Measurements from ENCODE around the gene CHMP3. TPM values are rescaled to one million over a fixed set of nuclear protein-coding genes. Genes with fewer than 3 reads are reported as not detected.
"Not testable (repeated sequence)": the region's sequence is repeated elsewhere in the genome, so short reads cannot be mapped to it uniquely, and the experiment has no call there.

CHMP3 gene
- total RNA-seq, 1 experiment from 2014 or later = 54.4 TPM

DNA sequence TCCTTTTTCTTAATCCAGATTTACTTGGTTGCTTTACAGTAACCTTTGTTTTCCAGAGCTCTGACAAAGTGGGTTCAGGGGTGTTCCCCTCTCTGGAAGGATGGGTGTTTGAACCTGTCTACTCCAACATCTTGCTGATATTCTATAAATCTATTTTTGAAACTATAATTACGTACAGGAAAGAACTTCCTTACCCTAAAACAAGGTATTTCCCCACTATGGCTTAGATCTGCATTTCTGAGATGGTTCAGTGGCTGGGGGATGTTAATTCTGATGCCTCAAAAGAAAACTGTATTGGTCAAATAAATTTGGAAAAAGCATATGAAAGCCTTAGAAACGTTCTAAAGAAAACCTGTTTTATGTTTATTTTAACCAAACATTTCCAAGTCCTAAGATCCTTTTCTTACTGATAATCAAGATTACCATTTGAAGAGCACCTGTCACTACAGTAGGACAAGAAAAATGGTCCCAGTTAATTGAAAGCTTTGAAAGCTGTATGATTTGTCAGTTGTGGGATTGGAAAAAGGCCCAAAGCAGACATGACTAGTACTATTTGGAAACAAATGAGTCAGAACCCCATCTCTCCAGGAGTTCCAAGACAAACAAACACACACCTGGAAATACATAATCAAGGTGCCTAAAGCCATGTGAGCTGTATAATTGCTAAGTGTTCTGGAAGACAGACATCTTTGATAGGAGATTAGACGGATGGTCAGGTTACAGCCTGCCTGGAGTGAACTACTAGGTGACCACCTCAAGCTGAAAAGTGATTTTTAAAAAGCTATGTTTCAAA lies 64.6 kb downstream of the CHMP3 start:
- POLR2A ChIA-PET (ENCODE audit: unreplicated experiment) = interaction anchor here (1.0 kb wide), 1 partner anchor 57 kb away, joined by 12 read pairs; no protein-coding TSS in a partner anchor
- Histone ChIP-seq H3K4me3 (ENCODE audit: low read length) (no peak overlapping the region), H4K20me1 (ENCODE audit: low read length) (peaks cover 8% of the 10 kb centered on the region), H3K9ac (ENCODE audit: low read length) (no peak overlapping the region), H3K4me2 (ENCODE audit: low read length) (0 out of 2 replicates have a peak overlapping the region, but pooled peaks have one; percentile 5), H2AFZ (ENCODE audit: low read length) (no peak overlapping the region), H3K9me3 (ENCODE audit: low read length) (0 out of 2 replicates have a peak, but pooled peaks cover 4% of the 10 kb centered on the region), H3K9me2 (replicated peaks; ENCODE audit: low read length) (no peaks in the 10 kb centered on the region), H3K4me1 (ENCODE audit: insufficient read depth, low read length) (peaks cover 16% of the 10 kb centered on the region), H3K79me2 (ENCODE audit: low read length) (peaks cover 4% of the 10 kb centered on the region; the same call in 1 of the 2 replicates), H3F3A (ENCODE audit: low read length, unreplicated experiment) (no peaks in the 10 kb centered on the region), H3K27me3 (ENCODE audit: low read length) (no peaks in the 10 kb centered on the region), H3K27ac (ENCODE audit: low read length) (peak overlapping the region; percentile 81), H3K36me3 (ENCODE audit: low read depth, low read length) (peaks cover 36% of the 10 kb centered on the region)
- DNase-seq = peak; percentile 93
- TF ChIP-seq EZH2 (IDR thresholded peaks at IDR 0.05; ENCODE audit: low read length, unreplicated experiment) (no peak), EZH2phosphoT487 (IDR thresholded peaks at IDR 0.05; ENCODE audit: borderline replicate concordance, low read length) (no peak)
- TF ChIP-seq, protein P1, sequence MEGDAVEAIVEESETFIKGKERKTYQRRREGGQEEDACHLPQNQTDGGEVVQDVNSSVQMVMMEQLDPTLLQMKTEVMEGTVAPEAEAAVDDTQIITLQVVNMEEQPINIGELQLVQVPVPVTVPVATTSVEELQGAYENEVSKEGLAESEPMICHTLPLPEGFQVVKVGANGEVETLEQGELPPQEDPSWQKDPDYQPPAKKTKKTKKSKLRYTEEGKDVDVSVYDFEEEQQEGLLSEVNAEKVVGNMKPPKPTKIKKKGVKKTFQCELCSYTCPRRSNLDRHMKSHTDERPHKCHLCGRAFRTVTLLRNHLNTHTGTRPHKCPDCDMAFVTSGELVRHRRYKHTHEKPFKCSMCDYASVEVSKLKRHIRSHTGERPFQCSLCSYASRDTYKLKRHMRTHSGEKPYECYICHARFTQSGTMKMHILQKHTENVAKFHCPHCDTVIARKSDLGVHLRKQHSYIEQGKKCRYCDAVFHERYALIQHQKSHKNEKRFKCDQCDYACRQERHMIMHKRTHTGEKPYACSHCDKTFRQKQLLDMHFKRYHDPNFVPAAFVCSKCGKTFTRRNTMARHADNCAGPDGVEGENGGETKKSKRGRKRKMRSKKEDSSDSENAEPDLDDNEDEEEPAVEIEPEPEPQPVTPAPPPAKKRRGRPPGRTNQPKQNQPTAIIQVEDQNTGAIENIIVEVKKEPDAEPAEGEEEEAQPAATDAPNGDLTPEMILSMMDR (conservative IDR thresholded peaks at IDR 0.05; ENCODE audit: low read depth, low read length) = no peak
- intact Hi-C loops (cut with micrococcal nuclease) = loop anchor here (5.0 to 10.0 kb wide), 2 partner anchors 56 to 104 kb away; partner anchors contain the start of gene KDM3A
- CTCF ChIA-PET = no interaction called here
- no TSS peak for BruUV-seq (replicated peaks)
- ATAC-seq = peak; percentile 95

DNA sequence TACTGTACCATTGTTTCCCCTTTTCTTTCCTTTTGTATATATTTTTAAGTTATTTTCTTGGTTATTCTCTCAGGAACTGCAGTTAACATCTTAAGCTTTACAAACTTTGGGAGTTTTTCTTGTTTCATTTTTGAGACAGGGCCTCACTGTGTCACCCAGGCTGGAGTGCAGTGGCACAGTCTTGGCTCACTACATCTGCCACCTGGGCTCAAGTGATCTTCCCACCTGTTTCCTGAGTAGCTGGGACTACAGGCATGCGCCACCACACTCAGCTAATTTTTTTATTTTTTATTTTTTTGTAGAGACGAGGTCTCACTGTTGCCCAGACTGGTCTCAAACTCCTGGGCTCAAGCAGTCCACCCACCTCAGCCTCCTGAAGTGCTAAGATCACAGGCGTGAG lies 66.9 kb downstream of the CHMP3 start:
- POLR2A ChIA-PET (ENCODE audit: unreplicated experiment) = interaction anchor here (0.6 kb wide), 1 partner anchor 55 kb away, joined by 3 read pairs; the partner anchor contains the start of gene KDM3A
- H3K79me2 ChIP-seq (ENCODE audit: low read length) = not testable (repeated sequence)

DNA sequence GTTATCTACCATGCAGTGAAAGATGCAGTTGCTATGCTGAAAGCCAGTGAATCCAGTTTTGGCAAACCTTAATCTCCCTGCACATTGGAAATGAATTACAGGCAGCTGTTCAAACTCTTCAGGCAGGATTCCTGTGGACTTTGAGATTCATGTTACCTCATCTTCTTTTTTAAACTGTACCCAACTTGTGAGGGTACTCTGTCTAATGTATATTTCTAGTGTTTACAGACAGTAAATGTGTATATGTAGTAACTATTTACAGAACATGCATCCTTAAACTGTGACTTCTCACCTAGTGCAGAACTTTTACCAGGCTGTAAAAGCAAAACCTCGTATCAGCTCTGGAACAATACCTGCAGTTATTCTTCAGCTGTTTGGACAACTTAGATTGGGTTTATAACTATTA lies 71.2 kb downstream of the CHMP3 start:
- no peak overlapping the region for H3K27ac ChIP-seq (ENCODE audit: low read length)
- H3K79me2 ChIP-seq (ENCODE audit: low read length) = peaks cover 4% of the 10 kb centered on the region; the same call in 1 of the 2 replicates
- CTCF ChIA-PET = no interaction called here
- H3K4me3 ChIP-seq (ENCODE audit: low read length) = no peak overlapping the region
- ATAC-seq (peak; percentile 64), DNase-seq (no peak)
- H3K36me3 ChIP-seq (ENCODE audit: low read depth, low read length) = peaks cover 65% of the 10 kb centered on the region
- H3K9ac ChIP-seq (ENCODE audit: low read length) = no peak overlapping the region
- no peaks in the 10 kb centered on the region for H3K27me3 ChIP-seq (ENCODE audit: low read length)
- intact Hi-C loops (cut with micrococcal nuclease) = loop anchor here (5.0 to 10.0 kb wide), 2 partner anchors 97 to 130 kb away; partner anchors contain the start of gene RNF103
- H2AFZ ChIP-seq (ENCODE audit: low read length) = no peak overlapping the region
- TF ChIP-seq, protein P1 (conservative IDR thresholded peaks at IDR 0.05; ENCODE audit: low read depth, low read length) = no peak
- TF ChIP-seq EZH2phosphoT487 (IDR thresholded peaks at IDR 0.05; ENCODE audit: borderline replicate concordance, low read length) = no peak
- no peak for TF ChIP-seq EZH2 (IDR thresholded peaks at IDR 0.05; ENCODE audit: low read length, unreplicated experiment)
- H4K20me1 ChIP-seq (ENCODE audit: low read length) = no peaks in the 10 kb centered on the region
- H3K4me1 ChIP-seq (ENCODE audit: insufficient read depth, low read length) = no peaks in the 10 kb centered on the region
- H3K9me3 ChIP-seq (ENCODE audit: low read length) = no peaks in the 10 kb centered on the region
- H3F3A ChIP-seq (ENCODE audit: low read length, unreplicated experiment) = no peaks in the 10 kb centered on the region
- H3K4me2 ChIP-seq (ENCODE audit: low read length) = no peak overlapping the region
- no TSS peak for BruUV-seq (replicated peaks)
- H3K9me2 ChIP-seq (replicated peaks; ENCODE audit: low read length) = no peaks in the 10 kb centered on the region
- POLR2A ChIA-PET (ENCODE audit: unreplicated experiment) = no interaction called here

More for the DNA sequence above, 66.9 kb downstream of the CHMP3 start:
- H3K4me2 ChIP-seq (ENCODE audit: low read length); H3K27me3 ChIP-seq (ENCODE audit: low read length); H3K9me3 ChIP-seq (ENCODE audit: low read length); H3F3A ChIP-seq (ENCODE audit: low read length, unreplicated experiment); H3K4me3 ChIP-seq (ENCODE audit: low read length); CTCF ChIA-PET; DNase-seq; H2AFZ ChIP-seq (ENCODE audit: low read length); H4K20me1 ChIP-seq (ENCODE audit: low read length); H3K9me2 ChIP-seq (replicated peaks; ENCODE audit: low read length); H3K27ac ChIP-seq (ENCODE audit: low read length); ATAC-seq; BruUV-seq (replicated peaks); H3K9ac ChIP-seq (ENCODE audit: low read length): not testable (repeated sequence)
- peaks cover 16% of the 10 kb centered on the region for H3K4me1 ChIP-seq (ENCODE audit: insufficient read depth, low read length)
- H3K36me3 ChIP-seq (ENCODE audit: low read depth, low read length) = peaks cover 54% of the 10 kb centered on the region
- intact Hi-C loops (cut with micrococcal nuclease) = loop anchor here (5.0 to 10.0 kb wide), 2 partner anchors 54 to 102 kb away; partner anchors contain the start of gene KDM3A

All from PC-3 (cell line).